SK-N-SH treated with all-trans-retinoic acid at 6 μM for 48 hours (cell line): ENCODE data around the gene TMEM79.

Experiments used
- CSDC2 ChIP-seq: fragments of 250-450 bp; sonication (Bioruptor Pico); IDR thresholded peaks from 2 replicates; pipeline ENCODE4 v1.5.0; 2020; ENCODE audit warnings: mild to moderate bottlenecking, moderate library complexity
- ISL1 ChIP-seq: fragments of 250-450 bp; sonication (Bioruptor Pico); IDR thresholded peaks from 2 replicates; pipeline ENCODE4 v2.1.2; 2022; ENCODE audit warnings: mild to moderate bottlenecking, moderate library complexity
- PPARA ChIP-seq: fragments of 250-450 bp; sonication (Bioruptor Pico); IDR thresholded peaks from 2 replicates; pipeline ENCODE4 v1.5.0; 2020; ENCODE audit warnings: mild to moderate bottlenecking, borderline replicate concordance
- RARB ChIP-seq: fragments of 250-450 bp; sonication (Bioruptor Pico); IDR thresholded peaks from 2 replicates; pipeline ENCODE4 v1.8.0; 2021; ENCODE audit warnings: mild to moderate bottlenecking, moderate library complexity
- SNAI2 ChIP-seq: fragments of 250-450 bp; sonication (Bioruptor Pico); IDR thresholded peaks from 2 replicates; pipeline ENCODE4 v1.5.0; 2020; ENCODE audit warnings: mild to moderate bottlenecking, moderate library complexity
- ZC3H10 ChIP-seq: fragments of 250-450 bp; sonication (Bioruptor Pico); IDR thresholded peaks from 2 replicates; pipeline ENCODE4 v1.5.1; 2021; ENCODE audit warnings: mild to moderate bottlenecking, moderate library complexity
- ZNF565 ChIP-seq: fragments of 450-650 bp; formaldehyde crosslinking; conservative IDR thresholded peaks from 2 replicates; pipeline ENCODE4 v1.5.0; 2020; ENCODE audit warnings: low read depth, mild to moderate bottlenecking, moderate library complexity
- ZNF8 ChIP-seq: fragments of 450-650 bp; formaldehyde crosslinking; IDR thresholded peaks from 2 replicates; pipeline ENCODE4 v1.5.0; 2020; ENCODE audit warnings: mild to moderate bottlenecking, moderate library complexity
- TF ChIP-seq, protein P1 (sequence below): fragments of 250-450 bp; sonication (Bioruptor Pico); IDR thresholded peaks from 2 replicates; pipeline ENCODE4 v1.5.1; 2021; ENCODE audit warnings: mild to moderate bottlenecking, moderate library complexity
- TF ChIP-seq, protein P2 (sequence below): fragments of 250-450 bp; sonication (Bioruptor Pico); IDR thresholded peaks from 2 replicates; pipeline ENCODE4 v1.5.1; 2020; ENCODE audit warnings: low read depth, mild to moderate bottlenecking, moderate library complexity
- TF ChIP-seq, protein P3 (sequence below): fragments of 250-450 bp; sonication (Bioruptor Pico); IDR thresholded peaks from 2 replicates; pipeline ENCODE4 v1.5.0; 2020; ENCODE audit warnings: mild to moderate bottlenecking, moderate library complexity

DNA sequence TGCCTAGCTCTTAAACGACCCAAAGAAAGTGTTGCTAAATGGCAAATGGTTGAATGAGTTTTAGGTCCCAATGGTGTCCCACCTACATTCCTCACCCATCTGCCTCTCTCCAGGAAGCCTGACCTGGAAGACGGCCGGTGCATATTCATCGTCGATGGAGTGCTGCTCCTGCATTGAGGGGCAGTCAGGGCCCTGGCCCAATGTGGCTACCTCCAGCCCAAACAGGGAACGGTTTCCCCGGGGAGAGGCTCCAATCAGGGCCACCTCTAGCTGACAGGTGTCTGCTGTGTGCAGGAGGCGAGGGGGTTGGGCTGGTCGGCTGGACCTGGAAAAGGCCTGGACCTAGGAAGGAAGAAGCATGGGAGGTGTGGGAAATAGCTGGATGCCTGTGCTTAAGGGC is 9.8 kb downstream of the TMEM79 start:
- TF ChIP-seq ZC3H10 (CRISPR knock-in tag) (no peak), CSDC2 (no peak), ISL1 (no peak), ZNF565 (CRISPR knock-in tag) (no peak), RARB (CRISPR knock-in tag) (no peak), ZNF8 (CRISPR knock-in tag) (no peak), SNAI2 (CRISPR knock-in tag) (no peak), PPARA (no peak)
- TF ChIP-seq, protein P1, sequence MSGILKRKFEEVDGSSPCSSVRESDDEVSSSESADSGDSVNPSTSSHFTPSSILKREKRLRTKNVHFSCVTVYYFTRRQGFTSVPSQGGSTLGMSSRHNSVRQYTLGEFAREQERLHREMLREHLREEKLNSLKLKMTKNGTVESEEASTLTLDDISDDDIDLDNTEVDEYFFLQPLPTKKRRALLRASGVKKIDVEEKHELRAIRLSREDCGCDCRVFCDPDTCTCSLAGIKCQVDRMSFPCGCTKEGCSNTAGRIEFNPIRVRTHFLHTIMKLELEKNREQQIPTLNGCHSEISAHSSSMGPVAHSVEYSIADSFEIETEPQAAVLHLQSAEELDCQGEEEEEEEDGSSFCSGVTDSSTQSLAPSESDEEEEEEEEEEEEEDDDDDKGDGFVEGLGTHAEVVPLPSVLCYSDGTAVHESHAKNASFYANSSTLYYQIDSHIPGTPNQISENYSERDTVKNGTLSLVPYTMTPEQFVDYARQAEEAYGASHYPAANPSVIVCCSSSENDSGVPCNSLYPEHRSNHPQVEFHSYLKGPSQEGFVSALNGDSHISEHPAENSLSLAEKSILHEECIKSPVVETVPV (CRISPR knock-in tag): no peak
- TF ChIP-seq, protein P2, sequence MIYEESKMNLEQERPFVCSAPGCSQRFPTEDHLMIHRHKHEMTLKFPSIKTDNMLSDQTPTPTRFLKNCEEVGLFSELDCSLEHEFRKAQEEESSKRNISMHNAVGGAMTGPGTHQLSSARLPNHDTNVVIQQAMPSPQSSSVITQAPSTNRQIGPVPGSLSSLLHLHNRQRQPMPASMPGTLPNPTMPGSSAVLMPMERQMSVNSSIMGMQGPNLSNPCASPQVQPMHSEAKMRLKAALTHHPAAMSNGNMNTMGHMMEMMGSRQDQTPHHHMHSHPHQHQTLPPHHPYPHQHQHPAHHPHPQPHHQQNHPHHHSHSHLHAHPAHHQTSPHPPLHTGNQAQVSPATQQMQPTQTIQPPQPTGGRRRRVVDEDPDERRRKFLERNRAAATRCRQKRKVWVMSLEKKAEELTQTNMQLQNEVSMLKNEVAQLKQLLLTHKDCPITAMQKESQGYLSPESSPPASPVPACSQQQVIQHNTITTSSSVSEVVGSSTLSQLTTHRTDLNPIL (CRISPR knock-in tag): no peak
- TF ChIP-seq, protein P3, sequence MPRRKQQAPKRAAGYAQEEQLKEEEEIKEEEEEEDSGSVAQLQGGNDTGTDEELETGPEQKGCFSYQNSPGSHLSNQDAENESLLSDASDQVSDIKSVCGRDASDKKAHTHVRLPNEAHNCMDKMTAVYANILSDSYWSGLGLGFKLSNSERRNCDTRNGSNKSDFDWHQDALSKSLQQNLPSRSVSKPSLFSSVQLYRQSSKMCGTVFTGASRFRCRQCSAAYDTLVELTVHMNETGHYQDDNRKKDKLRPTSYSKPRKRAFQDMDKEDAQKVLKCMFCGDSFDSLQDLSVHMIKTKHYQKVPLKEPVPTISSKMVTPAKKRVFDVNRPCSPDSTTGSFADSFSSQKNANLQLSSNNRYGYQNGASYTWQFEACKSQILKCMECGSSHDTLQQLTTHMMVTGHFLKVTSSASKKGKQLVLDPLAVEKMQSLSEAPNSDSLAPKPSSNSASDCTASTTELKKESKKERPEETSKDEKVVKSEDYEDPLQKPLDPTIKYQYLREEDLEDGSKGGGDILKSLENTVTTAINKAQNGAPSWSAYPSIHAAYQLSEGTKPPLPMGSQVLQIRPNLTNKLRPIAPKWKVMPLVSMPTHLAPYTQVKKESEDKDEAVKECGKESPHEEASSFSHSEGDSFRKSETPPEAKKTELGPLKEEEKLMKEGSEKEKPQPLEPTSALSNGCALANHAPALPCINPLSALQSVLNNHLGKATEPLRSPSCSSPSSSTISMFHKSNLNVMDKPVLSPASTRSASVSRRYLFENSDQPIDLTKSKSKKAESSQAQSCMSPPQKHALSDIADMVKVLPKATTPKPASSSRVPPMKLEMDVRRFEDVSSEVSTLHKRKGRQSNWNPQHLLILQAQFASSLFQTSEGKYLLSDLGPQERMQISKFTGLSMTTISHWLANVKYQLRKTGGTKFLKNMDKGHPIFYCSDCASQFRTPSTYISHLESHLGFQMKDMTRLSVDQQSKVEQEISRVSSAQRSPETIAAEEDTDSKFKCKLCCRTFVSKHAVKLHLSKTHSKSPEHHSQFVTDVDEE (CRISPR knock-in tag): no peak
